GM23338 (cell line): ENCODE data around the gene GHDC. TPM values are rescaled to one million over a fixed set of nuclear protein-coding genes. Genes with fewer than 3 reads are reported as not detected.

Experiments
- ATAC-seq: fragments of 200-7000 bp; cut with Tn5 transposase; 3 replicates; pipeline ENCODE4 v1.9.1; 2020
- DNase-seq: peaks from one replicate; pipeline ENCODE4 v3.0.0-alpha.2; 2015; ENCODE audit warnings: low spot score
- H2AFZ ChIP-seq: fragments of 200-600 bp; sonication (generic); 2 replicates; pipeline ENCODE4 v1.8.0; 2016; ENCODE audit warnings: antibody characterized with exemption, mild to moderate bottlenecking, moderate library complexity
- H3F3A ChIP-seq: fragments of 200-600 bp; sonication (generic); replicated peaks from 2 replicates; pipeline ENCODE4 v1.8.0; 2017; ENCODE audit warnings: antibody characterized with exemption, mixed run types, low read depth
- H3K27ac ChIP-seq: fragments of 200-600 bp; sonication (generic); 2 replicates; pipeline ENCODE4 v1.6.1; 2016; ENCODE audit warnings: low read depth
- H3K27me3 ChIP-seq: fragments of 200-600 bp; sonication (generic); 2 replicates; pipeline ENCODE4 v1.8.0; 2016; ENCODE audit warnings: mild to moderate bottlenecking, mixed run types, moderate library complexity; ENCODE audit not compliant: insufficient read depth
- H3K36me3 ChIP-seq: fragments of 200-600 bp; sonication (generic); 2 replicates; pipeline ENCODE4 v1.8.0; 2016; ENCODE audit warnings: mild to moderate bottlenecking; ENCODE audit not compliant: insufficient read depth
- H3K4me1 ChIP-seq: fragments of 200-600 bp; sonication (generic); 2 replicates; pipeline ENCODE4 v1.8.0; 2016; ENCODE audit warnings: mild to moderate bottlenecking, moderate library complexity; ENCODE audit not compliant: insufficient read depth
- H3K4me2 ChIP-seq: fragments of 200-600 bp; sonication (generic); 2 replicates; pipeline ENCODE4 v1.7.1; 2017; ENCODE audit warnings: mixed run types
- H3K4me3 ChIP-seq: fragments of 200-600 bp; sonication (generic); 2 replicates; pipeline ENCODE4 v1.6.1; 2016; ENCODE audit warnings: mixed run types
- H3K79me2 ChIP-seq: fragments of 200-600 bp; sonication (generic); replicated peaks from 2 replicates; pipeline ENCODE4 v1.8.0; 2017; ENCODE audit warnings: mild to moderate bottlenecking; ENCODE audit not compliant: insufficient read depth
- H3K9me2 ChIP-seq: fragments of 200-600 bp; sonication (generic); 2 replicates; pipeline ENCODE4 v1.8.0; 2017; ENCODE audit not compliant: insufficient read depth
- H4K20me1 ChIP-seq: fragments of 200-600 bp; sonication (generic); replicated peaks from 2 replicates; pipeline ENCODE4 v1.8.0; 2017; ENCODE audit warnings: mild to moderate bottlenecking; ENCODE audit not compliant: insufficient read depth
- H3K27ac Mint-ChIP-seq: 2 replicates; pipeline ENCODE4 v1.8.0; 2020; ENCODE audit warnings: inconsistent platforms, mild to moderate bottlenecking, moderate library complexity, mixed read lengths
- H3K27me3 Mint-ChIP-seq: 3 replicates; pipeline ENCODE4 v1.8.0; 2022; ENCODE audit warnings: low read depth, mild to moderate bottlenecking, moderate library complexity, mixed read lengths, inconsistent platforms; ENCODE audit not compliant: insufficient read depth, poor library complexity
- H3K36me3 Mint-ChIP-seq: 3 replicates; pipeline ENCODE4 v1.8.0; 2021; ENCODE audit warnings: low read depth, mild to moderate bottlenecking, inconsistent platforms, moderate library complexity, mixed read lengths
- H3K4me1 Mint-ChIP-seq: 3 replicates; pipeline ENCODE4 v1.8.0; 2020; ENCODE audit warnings: mild to moderate bottlenecking, inconsistent platforms, mixed read lengths
- H3K4me3 Mint-ChIP-seq: 3 replicates; pipeline ENCODE4 v1.8.0; 2021; ENCODE audit warnings: moderate library complexity, mild to moderate bottlenecking, inconsistent platforms, mixed read lengths
- H3K9me3 Mint-ChIP-seq: 3 replicates; pipeline ENCODE4 v1.8.0; 2020; ENCODE audit warnings: moderate library complexity, mild to moderate bottlenecking, inconsistent platforms, mixed read lengths
- CREB1 ChIP-seq: fragments of 250-450 bp; sonication (Bioruptor Pico); IDR thresholded peaks from 2 replicates; pipeline ENCODE4 v1.5.0; 2020; ENCODE audit warnings: low read depth, mild to moderate bottlenecking, moderate library complexity
- EZH2 ChIP-seq: fragments of 200-600 bp; sonication (generic); IDR thresholded peaks from one replicate; pipeline ENCODE4 v1.8.0; 2017; ENCODE audit warnings: antibody characterized with exemption, mild to moderate bottlenecking, low read depth; ENCODE audit not compliant: unreplicated experiment
- EZH2phosphoT487 ChIP-seq: fragments of 200-600 bp; sonication (generic); IDR thresholded peaks from one replicate; pipeline ENCODE4 v1.8.1; 2018; ENCODE audit warnings: antibody characterized with exemption; ENCODE audit not compliant: unreplicated experiment
- JUNB ChIP-seq: IDR thresholded peaks from one replicate; pipeline ENCODE4 v1.6.1; 2016; ENCODE audit warnings: antibody characterized with exemption; ENCODE audit not compliant: unreplicated experiment
- NANOG ChIP-seq: IDR thresholded peaks from 2 replicates; pipeline ENCODE4 v1.6.1; 2016; ENCODE audit warnings: antibody characterized with exemption, borderline replicate concordance
- POLR2AphosphoS5 ChIP-seq: IDR thresholded peaks from 2 replicates; pipeline ENCODE4 v1.6.1; 2016; ENCODE audit warnings: antibody characterized with exemption, low read depth
- STAT1 ChIP-seq: IDR thresholded peaks from one replicate; pipeline ENCODE4 v1.6.1; 2016; ENCODE audit warnings: antibody characterized with exemption; ENCODE audit not compliant: unreplicated experiment
- ZNF114 ChIP-seq: fragments of 250-450 bp; sonication (Bioruptor Pico); IDR thresholded peaks from 2 replicates; pipeline ENCODE4 v1.5.0; 2020; ENCODE audit warnings: mild to moderate bottlenecking, moderate library complexity
- ZNF331 ChIP-seq: fragments of 250-450 bp; sonication (Bioruptor Pico); IDR thresholded peaks from 2 replicates; pipeline ENCODE4 v1.5.0; 2020; ENCODE audit warnings: low read depth, mild to moderate bottlenecking, moderate library complexity
- polyA plus RNA-seq: library from polyadenylated mRNA; unstranded; fragments of >200 nt; fragmentation: Nextera tagmentation; extraction: Ambion mirVana; gene quantifications from 2 replicates; pipeline ENCODE4 v1.2.1, GENCODE V29; 2016
- total RNA-seq: library from RNA; depleted of rRNA; stranded (reverse); fragments of >200 nt; shearing (Covaris generic); gene quantifications from 2 replicates; pipeline ENCODE4 v1.2.3, GENCODE V29; 2014
- TF ChIP-seq, protein P1 (sequence below), 2 experiments: fragments of 200-600 bp in 1 of 2; sonication (generic) in 1 of 2; conservative IDR thresholded peaks; 2 replicates each; pipeline versions ENCODE4 v1.5.1 to v1.6.1; 2016 to 2017; ENCODE audit warnings: antibody characterized with exemption in 2 of 2, low read depth in 2 of 2, mild to moderate bottlenecking in 2 of 2, moderate library complexity in 1 of 2
- TF ChIP-seq, protein P2 (sequence below): IDR thresholded peaks from 2 replicates; pipeline ENCODE4 v1.6.1; 2016; ENCODE audit warnings: antibody characterized with exemption
- TF ChIP-seq, protein P3 (sequence below): fragments of 250-450 bp; sonication (Bioruptor Pico); IDR thresholded peaks from 2 replicates; pipeline ENCODE4 v1.5.0; 2020; ENCODE audit warnings: mild to moderate bottlenecking, moderate library complexity
- TF ChIP-seq, protein P4 (sequence below): IDR thresholded peaks from one replicate; pipeline ENCODE4 v1.6.1; 2018; ENCODE audit warnings: antibody characterized with exemption; ENCODE audit not compliant: unreplicated experiment

The GHDC gene
- total and polyA plus RNA-seq, 2 experiments from 2014 or later = 4.0 to 13.8 TPM

DNA sequence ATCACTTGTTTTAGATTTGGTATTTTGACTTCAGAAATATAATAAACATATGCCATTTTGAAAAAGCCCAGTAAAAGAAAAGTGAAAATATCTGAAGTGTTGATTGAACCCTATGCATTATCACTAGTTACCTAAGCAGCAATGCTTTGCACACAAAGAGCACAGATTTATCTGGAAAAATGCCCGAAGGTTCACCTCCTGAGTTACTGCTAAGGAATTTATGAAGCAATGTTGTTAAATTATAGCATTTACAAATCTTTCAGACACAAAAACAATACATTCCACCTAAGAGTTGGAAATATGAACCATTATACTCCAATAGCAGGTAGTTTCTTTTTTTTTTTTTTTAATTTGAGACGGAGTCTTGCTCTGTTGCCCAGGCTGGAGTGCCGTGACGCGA, 38.9 kb upstream of the GHDC start:
- no peaks in the 10 kb centered on the region for H3K36me3 ChIP-seq
- H3K4me1 ChIP-seq = no peaks in the 10 kb centered on the region
- H3K9me3 Mint-ChIP-seq = no peaks in the 10 kb centered on the region
- no peak overlapping the region for H3K27ac Mint-ChIP-seq
- ATAC-seq (no peak), DNase-seq (no peak)
- no peak overlapping the region for H3K27ac ChIP-seq
- H2AFZ ChIP-seq = no peak overlapping the region
- no peaks in the 10 kb centered on the region for H3K27me3 ChIP-seq
- H4K20me1 ChIP-seq = peaks cover 11% of the 10 kb centered on the region; the same call in 1 of the 2 replicates
- H3K79me2 ChIP-seq = peaks cover 45% of the 10 kb centered on the region
- no peak overlapping the region for H3K4me2 ChIP-seq
- TF ChIP-seq, protein P1, sequence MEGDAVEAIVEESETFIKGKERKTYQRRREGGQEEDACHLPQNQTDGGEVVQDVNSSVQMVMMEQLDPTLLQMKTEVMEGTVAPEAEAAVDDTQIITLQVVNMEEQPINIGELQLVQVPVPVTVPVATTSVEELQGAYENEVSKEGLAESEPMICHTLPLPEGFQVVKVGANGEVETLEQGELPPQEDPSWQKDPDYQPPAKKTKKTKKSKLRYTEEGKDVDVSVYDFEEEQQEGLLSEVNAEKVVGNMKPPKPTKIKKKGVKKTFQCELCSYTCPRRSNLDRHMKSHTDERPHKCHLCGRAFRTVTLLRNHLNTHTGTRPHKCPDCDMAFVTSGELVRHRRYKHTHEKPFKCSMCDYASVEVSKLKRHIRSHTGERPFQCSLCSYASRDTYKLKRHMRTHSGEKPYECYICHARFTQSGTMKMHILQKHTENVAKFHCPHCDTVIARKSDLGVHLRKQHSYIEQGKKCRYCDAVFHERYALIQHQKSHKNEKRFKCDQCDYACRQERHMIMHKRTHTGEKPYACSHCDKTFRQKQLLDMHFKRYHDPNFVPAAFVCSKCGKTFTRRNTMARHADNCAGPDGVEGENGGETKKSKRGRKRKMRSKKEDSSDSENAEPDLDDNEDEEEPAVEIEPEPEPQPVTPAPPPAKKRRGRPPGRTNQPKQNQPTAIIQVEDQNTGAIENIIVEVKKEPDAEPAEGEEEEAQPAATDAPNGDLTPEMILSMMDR (conservative IDR thresholded peaks at IDR 0.05; ENCODE audit: low read depth in 2 of 2) = no peak
- TF ChIP-seq CREB1 (no peak), EZH2phosphoT487 (no peak), ZNF331 (CRISPR knock-in tag) (no peak), NANOG (no peak), EZH2 (no peak), ZNF114 (CRISPR knock-in tag) (no peak), JUNB (no peak), POLR2AphosphoS5 (no peak), STAT1 (no peak)
- TF ChIP-seq, protein P2, sequence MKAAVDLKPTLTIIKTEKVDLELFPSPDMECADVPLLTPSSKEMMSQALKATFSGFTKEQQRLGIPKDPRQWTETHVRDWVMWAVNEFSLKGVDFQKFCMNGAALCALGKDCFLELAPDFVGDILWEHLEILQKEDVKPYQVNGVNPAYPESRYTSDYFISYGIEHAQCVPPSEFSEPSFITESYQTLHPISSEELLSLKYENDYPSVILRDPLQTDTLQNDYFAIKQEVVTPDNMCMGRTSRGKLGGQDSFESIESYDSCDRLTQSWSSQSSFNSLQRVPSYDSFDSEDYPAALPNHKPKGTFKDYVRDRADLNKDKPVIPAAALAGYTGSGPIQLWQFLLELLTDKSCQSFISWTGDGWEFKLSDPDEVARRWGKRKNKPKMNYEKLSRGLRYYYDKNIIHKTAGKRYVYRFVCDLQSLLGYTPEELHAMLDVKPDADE = no peak
- TF ChIP-seq, protein P3, sequence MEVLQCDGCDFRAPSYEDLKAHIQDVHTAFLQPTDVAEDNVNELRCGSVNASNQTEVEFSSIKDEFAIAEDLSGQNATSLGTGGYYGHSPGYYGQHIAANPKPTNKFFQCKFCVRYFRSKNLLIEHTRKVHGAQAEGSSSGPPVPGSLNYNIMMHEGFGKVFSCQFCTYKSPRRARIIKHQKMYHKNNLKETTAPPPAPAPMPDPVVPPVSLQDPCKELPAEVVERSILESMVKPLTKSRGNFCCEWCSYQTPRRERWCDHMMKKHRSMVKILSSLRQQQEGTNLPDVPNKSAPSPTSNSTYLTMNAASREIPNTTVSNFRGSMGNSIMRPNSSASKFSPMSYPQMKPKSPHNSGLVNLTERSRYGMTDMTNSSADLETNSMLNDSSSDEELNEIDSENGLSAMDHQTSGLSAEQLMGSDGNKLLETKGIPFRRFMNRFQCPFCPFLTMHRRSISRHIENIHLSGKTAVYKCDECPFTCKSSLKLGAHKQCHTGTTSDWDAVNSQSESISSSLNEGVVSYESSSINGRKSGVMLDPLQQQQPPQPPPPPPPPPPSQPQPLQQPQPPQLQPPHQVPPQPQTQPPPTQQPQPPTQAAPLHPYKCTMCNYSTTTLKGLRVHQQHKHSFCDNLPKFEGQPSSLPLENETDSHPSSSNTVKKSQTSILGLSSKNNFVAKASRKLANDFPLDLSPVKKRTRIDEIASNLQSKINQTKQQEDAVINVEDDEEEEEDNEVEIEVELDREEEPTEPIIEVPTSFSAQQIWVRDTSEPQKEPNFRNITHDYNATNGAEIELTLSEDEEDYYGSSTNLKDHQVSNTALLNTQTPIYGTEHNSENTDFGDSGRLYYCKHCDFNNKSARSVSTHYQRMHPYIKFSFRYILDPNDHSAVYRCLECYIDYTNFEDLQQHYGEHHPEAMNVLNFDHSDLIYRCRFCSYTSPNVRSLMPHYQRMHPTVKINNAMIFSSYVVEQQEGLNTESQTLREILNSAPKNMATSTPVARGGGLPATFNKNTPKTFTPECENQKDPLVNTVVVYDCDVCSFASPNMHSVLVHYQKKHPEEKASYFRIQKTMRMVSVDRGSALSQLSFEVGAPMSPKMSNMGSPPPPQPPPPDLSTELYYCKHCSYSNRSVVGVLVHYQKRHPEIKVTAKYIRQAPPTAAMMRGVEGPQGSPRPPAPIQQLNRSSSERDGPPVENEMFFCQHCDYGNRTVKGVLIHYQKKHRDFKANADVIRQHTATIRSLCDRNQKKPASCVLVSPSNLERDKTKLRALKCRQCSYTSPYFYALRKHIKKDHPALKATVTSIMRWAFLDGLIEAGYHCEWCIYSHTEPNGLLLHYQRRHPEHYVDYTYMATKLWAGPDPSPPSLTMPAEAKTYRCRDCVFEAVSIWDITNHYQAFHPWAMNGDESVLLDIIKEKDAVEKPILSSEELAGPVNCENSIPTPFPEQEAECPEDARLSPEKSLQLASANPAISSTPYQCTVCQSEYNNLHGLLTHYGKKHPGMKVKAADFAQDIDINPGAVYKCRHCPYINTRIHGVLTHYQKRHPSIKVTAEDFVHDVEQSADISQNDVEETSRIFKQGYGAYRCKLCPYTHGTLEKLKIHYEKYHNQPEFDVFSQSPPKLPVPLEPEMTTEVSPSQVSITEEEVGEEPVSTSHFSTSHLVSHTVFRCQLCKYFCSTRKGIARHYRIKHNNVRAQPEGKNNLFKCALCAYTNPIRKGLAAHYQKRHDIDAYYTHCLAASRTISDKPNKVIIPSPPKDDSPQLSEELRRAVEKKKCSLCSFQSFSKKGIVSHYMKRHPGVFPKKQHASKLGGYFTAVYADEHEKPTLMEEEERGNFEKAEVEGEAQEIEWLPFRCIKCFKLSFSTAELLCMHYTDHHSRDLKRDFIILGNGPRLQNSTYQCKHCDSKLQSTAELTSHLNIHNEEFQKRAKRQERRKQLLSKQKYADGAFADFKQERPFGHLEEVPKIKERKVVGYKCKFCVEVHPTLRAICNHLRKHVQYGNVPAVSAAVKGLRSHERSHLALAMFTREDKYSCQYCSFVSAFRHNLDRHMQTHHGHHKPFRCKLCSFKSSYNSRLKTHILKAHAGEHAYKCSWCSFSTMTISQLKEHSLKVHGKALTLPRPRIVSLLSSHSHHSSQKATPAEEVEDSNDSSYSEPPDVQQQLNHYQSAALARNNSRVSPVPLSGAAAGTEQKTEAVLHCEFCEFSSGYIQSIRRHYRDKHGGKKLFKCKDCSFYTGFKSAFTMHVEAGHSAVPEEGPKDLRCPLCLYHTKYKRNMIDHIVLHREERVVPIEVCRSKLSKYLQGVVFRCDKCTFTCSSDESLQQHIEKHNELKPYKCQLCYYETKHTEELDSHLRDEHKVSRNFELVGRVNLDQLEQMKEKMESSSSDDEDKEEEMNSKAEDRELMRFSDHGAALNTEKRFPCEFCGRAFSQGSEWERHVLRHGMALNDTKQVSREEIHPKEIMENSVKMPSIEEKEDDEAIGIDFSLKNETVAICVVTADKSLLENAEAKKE (CRISPR knock-in tag) = no peak
- TF ChIP-seq, protein P4, sequence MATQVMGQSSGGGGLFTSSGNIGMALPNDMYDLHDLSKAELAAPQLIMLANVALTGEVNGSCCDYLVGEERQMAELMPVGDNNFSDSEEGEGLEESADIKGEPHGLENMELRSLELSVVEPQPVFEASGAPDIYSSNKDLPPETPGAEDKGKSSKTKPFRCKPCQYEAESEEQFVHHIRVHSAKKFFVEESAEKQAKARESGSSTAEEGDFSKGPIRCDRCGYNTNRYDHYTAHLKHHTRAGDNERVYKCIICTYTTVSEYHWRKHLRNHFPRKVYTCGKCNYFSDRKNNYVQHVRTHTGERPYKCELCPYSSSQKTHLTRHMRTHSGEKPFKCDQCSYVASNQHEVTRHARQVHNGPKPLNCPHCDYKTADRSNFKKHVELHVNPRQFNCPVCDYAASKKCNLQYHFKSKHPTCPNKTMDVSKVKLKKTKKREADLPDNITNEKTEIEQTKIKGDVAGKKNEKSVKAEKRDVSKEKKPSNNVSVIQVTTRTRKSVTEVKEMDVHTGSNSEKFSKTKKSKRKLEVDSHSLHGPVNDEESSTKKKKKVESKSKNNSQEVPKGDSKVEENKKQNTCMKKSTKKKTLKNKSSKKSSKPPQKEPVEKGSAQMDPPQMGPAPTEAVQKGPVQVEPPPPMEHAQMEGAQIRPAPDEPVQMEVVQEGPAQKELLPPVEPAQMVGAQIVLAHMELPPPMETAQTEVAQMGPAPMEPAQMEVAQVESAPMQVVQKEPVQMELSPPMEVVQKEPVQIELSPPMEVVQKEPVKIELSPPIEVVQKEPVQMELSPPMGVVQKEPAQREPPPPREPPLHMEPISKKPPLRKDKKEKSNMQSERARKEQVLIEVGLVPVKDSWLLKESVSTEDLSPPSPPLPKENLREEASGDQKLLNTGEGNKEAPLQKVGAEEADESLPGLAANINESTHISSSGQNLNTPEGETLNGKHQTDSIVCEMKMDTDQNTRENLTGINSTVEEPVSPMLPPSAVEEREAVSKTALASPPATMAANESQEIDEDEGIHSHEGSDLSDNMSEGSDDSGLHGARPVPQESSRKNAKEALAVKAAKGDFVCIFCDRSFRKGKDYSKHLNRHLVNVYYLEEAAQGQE = no peak
- no peaks in the 10 kb centered on the region for H3F3A ChIP-seq
- no peaks in the 10 kb centered on the region for H3K9me2 ChIP-seq
- no peak overlapping the region for H3K4me3 Mint-ChIP-seq
- H3K4me3 ChIP-seq = no peak overlapping the region
- no peaks in the 10 kb centered on the region for H3K4me1 Mint-ChIP-seq
- H3K36me3 Mint-ChIP-seq = no peaks in the 10 kb centered on the region
- peaks cover 2% of the 10 kb centered on the region for H3K27me3 Mint-ChIP-seq
